DLD1 (cell line): ENCODE measurements around the gene QSOX1.

Experiments
- in situ Hi-C: cut with HindIII; loops from 2 replicates; pipeline ENCODE4 v1.10.0; 2017; ENCODE audit warnings: low sequenced_read_pairs

The QSOX1 gene

GRCh38 chr1:180210008-180210620 is 55.4 kb downstream of the QSOX1 start:
- in situ Hi-C loops: no loop called here

- in situ Hi-C loops: no loop called here
Measured at GRCh38 chr1:180211156-180211859, 56.6 kb downstream of the QSOX1 start.

GRCh38 chr1:180211860-180212229 is 57.2 kb downstream of the QSOX1 start:
- in situ Hi-C loops: no loop called here

GRCh38 chr1:180213401-180214170 is 58.9 kb downstream of the QSOX1 start:
- in situ Hi-C loops: no loop called here

GRCh38 chr1:180215856-180216625 is 61.4 kb downstream of the QSOX1 start:
- in situ Hi-C loops: no loop called here

- in situ Hi-C loops: no loop called here
Measured at GRCh38 chr1:180217006-180217405, 62.3 kb downstream of the QSOX1 start.

- in situ Hi-C loops: no loop called here
Measured at GRCh38 chr1:180218806-180219765, 64.4 kb downstream of the QSOX1 start.

GRCh38 chr1:180219776-180220175 is 65.1 kb downstream of the QSOX1 start:
- in situ Hi-C loops: no loop called here

- in situ Hi-C loops: no loop called here
Measured at GRCh38 chr1:180221462-180221861, 66.8 kb downstream of the QSOX1 start.

GRCh38 chr1:180224902-180225301 is 70.2 kb downstream of the QSOX1 start:
- in situ Hi-C loops: no loop called here

GRCh38 chr1:180225403-180225802 is 70.7 kb downstream of the QSOX1 start:
- in situ Hi-C loops: no loop called here

- in situ Hi-C loops: no loop called here
Measured at GRCh38 chr1:180227861-180228647, 73.4 kb downstream of the QSOX1 start.

- in situ Hi-C loops: no loop called here
Measured at GRCh38 chr1:180228648-180229482, 74.2 kb downstream of the QSOX1 start.

- in situ Hi-C loops: no loop called here
Measured at GRCh38 chr1:180229483-180230415, 75.1 kb downstream of the QSOX1 start, which contains the start of gene LHX4. TSS of gene LHX4 (plus strand) at chr1:180230264. CDS start at chr1:180230530, 266 bp downstream.

GRCh38 chr1:180230416-180230790 is 75.7 kb downstream of the QSOX1 start:
- in situ Hi-C loops: no loop called here

- in situ Hi-C loops: no loop called here
Measured at GRCh38 chr1:180230791-180231505, 76.3 kb downstream of the QSOX1 start.

- in situ Hi-C loops: no loop called here
Measured at GRCh38 chr1:180231506-180231921, 76.8 kb downstream of the QSOX1 start.
